PC-9 (cell line): Measurements from ENCODE around the gene TPRN. TPM values are rescaled to one million over a fixed set of nuclear protein-coding genes. Genes with fewer than 3 reads are reported as not detected.
A peak's percentile ranks its signal among the peaks of the same experiment; 100 is the strongest.

ENCODE experiments used
- BruUV-seq: library from RNA; stranded (reverse); fragments of 400-500 nt; replicated peaks from 2 replicates; lab custom pipeline; 2021; lab: Mats Ljungman, UMichigan
- CTCF ChIA-PET: fragments of 300-600 bp; sonication (Branson Sonifier 250); formaldehyde crosslinking; loops from one replicate; lab custom pipeline; 2022; ENCODE audit warnings: antibody characterized with exemption; lab: Charles Lee
- POLR2A ChIA-PET: fragments of 300-600 bp; sonication (Branson Sonifier 250); formaldehyde crosslinking; loops from one replicate; lab custom pipeline; 2022; ENCODE audit warnings: antibody characterized with exemption; ENCODE audit not compliant: unreplicated experiment; lab: Charles Lee
- DNase-seq, 2 experiments: peaks; one replicate each; pipeline versions ENCODE4 v3.0.0 to v3.0.0-alpha.2; 2015 to 2022; ENCODE audit warnings: mixed read lengths in 1 of 2
- H2AFZ ChIP-seq: fragments of 200-600 bp; sonication (generic); 2 replicates; pipeline ENCODE4 v1.8.1; 2017; ENCODE audit warnings: antibody characterized with exemption
- H3F3A ChIP-seq: fragments of 200-600 bp; sonication (generic); 2 replicates; pipeline ENCODE4 v1.8.1; 2017; ENCODE audit warnings: antibody characterized with exemption, mild to moderate bottlenecking, low read depth; ENCODE audit not compliant: insufficient read depth
- H3K27ac ChIP-seq: fragments of 200-600 bp; sonication (generic); 2 replicates; pipeline ENCODE4 v1.6.1; 2016; ENCODE audit warnings: mixed run types
- H3K27me3 ChIP-seq: fragments of 200-600 bp; sonication (generic); 2 replicates; pipeline ENCODE4 v1.6.1; 2016; ENCODE audit warnings: low read depth, mixed run types; ENCODE audit not compliant: insufficient read depth
- H3K36me3 ChIP-seq: fragments of 200-600 bp; sonication (generic); 2 replicates; pipeline ENCODE4 v1.6.1; 2016; ENCODE audit warnings: low read depth, mixed run types
- H3K4me1 ChIP-seq: fragments of 200-600 bp; sonication (generic); replicated peaks from 2 replicates; pipeline ENCODE4 v1.6.1; 2016; ENCODE audit warnings: mixed run types; ENCODE audit not compliant: insufficient read depth
- H3K4me2 ChIP-seq: fragments of 200-600 bp; sonication (generic); 2 replicates; pipeline ENCODE4 v1.6.1; 2017; ENCODE audit warnings: mixed run types
- H3K4me3 ChIP-seq: fragments of 200-600 bp; sonication (generic); 2 replicates; pipeline ENCODE4 v1.6.1; 2016; ENCODE audit warnings: mixed run types
- H3K79me2 ChIP-seq: fragments of 200-600 bp; sonication (generic); 2 replicates; pipeline ENCODE4 v1.6.1; 2017; ENCODE audit warnings: low read depth, mixed run types
- H3K9me2 ChIP-seq: fragments of 200-600 bp; sonication (generic); 2 replicates; pipeline ENCODE4 v1.8.1; 2017; ENCODE audit warnings: mild to moderate bottlenecking; ENCODE audit not compliant: insufficient read depth
- H3K9me3 ChIP-seq: fragments of 200-600 bp; sonication (generic); 2 replicates; pipeline ENCODE4 v1.8.1; 2016; ENCODE audit warnings: low read depth; ENCODE audit not compliant: insufficient read depth
- H4K20me1 ChIP-seq: fragments of 200-600 bp; sonication (generic); 2 replicates; pipeline ENCODE4 v1.8.1; 2017; ENCODE audit not compliant: insufficient read depth
- EZH2 ChIP-seq: fragments of 200-600 bp; sonication (generic); IDR thresholded peaks from 2 replicates; pipeline ENCODE4 v1.8.0; 2017; ENCODE audit warnings: antibody characterized with exemption, low read depth
- intact Hi-C: fragments of 100-400 bp; cut with micrococcal nuclease; formaldehyde crosslinking; loops from one replicate; pipeline ENCODE4 v1.10.0; 2022; ENCODE audit not compliant: unreplicated experiment
- total RNA-seq: library from RNA; stranded (reverse); gene quantifications from 2 replicates; pipeline ENCODE4 v1.2.3, GENCODE V29; 2021
- TF ChIP-seq, protein P1 (sequence below): fragments of 200-600 bp; sonication (generic); conservative IDR thresholded peaks from 2 replicates; pipeline ENCODE4 v1.6.1; 2017; ENCODE audit warnings: mixed run types, antibody characterized with exemption, mild to moderate bottlenecking, moderate library complexity

Gene TPRN
- total RNA-seq, 1 experiment from 2014 or later, result 61.8 TPM

DNA sequence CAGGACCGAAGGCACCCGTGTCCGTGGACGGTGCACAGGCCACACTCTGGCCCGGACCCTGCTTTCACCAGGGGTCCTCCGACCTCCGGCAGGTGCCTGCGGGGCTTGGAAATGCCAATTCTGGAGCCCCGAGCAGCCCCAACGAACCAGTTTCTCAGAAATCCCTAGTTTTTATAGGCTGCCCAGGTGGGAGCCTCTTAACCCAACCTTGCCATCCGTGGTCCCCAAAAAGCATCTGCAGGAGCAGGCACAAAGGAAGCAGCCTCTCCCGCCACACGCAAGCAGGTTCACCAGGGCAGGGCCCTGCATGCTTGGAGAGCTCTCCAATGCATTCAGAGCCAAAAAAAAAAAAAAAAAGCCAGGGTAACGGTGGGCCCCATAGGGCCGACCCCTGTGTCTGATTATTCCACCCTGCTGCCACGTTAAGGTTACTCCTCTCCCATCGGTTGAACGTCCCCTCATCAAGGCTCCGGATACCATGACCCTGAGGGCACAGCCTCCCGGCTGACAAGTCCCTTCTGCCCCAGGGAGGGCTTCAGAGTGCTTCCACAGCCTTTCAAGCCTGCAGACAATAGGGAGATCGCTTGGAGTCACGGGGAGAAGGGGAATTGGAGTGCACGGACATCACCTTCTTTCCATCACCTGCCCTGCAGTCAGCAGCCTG lies 796 bp upstream of the TPRN start:
- H2AFZ ChIP-seq, result no peak overlapping the region
- H4K20me1 ChIP-seq, result peaks cover 28% of the 10 kb centered on the region
- DNase-seq, result no peak
- no peaks in the 10 kb centered on the region for H3K9me3 ChIP-seq
- H3K9me2 ChIP-seq, result no peaks in the 10 kb centered on the region
- CTCF ChIA-PET, result interaction anchor here (0.5 to 0.9 kb wide), 6 partner anchors 13 to 82 kb away, joined by 3 to 11 read pairs (median 6); partner anchors contain the start of genes ANAPC2, RNF224 and SSNA1
- no peaks in the 10 kb centered on the region for H3K36me3 ChIP-seq
- H3K27me3 ChIP-seq, result no peaks in the 10 kb centered on the region
- TF ChIP-seq EZH2, result no peak
- TF ChIP-seq, protein P1, sequence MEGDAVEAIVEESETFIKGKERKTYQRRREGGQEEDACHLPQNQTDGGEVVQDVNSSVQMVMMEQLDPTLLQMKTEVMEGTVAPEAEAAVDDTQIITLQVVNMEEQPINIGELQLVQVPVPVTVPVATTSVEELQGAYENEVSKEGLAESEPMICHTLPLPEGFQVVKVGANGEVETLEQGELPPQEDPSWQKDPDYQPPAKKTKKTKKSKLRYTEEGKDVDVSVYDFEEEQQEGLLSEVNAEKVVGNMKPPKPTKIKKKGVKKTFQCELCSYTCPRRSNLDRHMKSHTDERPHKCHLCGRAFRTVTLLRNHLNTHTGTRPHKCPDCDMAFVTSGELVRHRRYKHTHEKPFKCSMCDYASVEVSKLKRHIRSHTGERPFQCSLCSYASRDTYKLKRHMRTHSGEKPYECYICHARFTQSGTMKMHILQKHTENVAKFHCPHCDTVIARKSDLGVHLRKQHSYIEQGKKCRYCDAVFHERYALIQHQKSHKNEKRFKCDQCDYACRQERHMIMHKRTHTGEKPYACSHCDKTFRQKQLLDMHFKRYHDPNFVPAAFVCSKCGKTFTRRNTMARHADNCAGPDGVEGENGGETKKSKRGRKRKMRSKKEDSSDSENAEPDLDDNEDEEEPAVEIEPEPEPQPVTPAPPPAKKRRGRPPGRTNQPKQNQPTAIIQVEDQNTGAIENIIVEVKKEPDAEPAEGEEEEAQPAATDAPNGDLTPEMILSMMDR, result no peak
- no TSS peak for BruUV-seq
- H3K79me2 ChIP-seq, result peaks cover 81% of the 10 kb centered on the region
- H3K4me3 ChIP-seq, result peak overlapping the region; percentile 81
- POLR2A ChIA-PET, result interaction anchor here (0.6 to 1.0 kb wide), 10 partner anchors 12 to 471 kb away, joined by 3 to 20 read pairs (median 5); partner anchors contain the start of genes ANAPC2, CYSRT1, RNF224 and SSNA1
- H3F3A ChIP-seq, result peaks cover 36% of the 10 kb centered on the region; the same call in 1 of the 2 replicates
- intact Hi-C loops, result loop anchor here (2.0 kb wide), 1 partner anchor 15 kb away; a partner anchor contains a TSS
- H3K27ac ChIP-seq, result no peak overlapping the region
- H3K4me1 ChIP-seq, result peaks cover 55% of the 10 kb centered on the region
- H3K4me2 ChIP-seq, result peak overlapping the region; percentile 98

GRCh38 chr9:137199411-137200121 lies 975 bp downstream of the TPRN start:
- peaks cover 78% of the 10 kb centered on the region for H3K79me2 ChIP-seq

DNA sequence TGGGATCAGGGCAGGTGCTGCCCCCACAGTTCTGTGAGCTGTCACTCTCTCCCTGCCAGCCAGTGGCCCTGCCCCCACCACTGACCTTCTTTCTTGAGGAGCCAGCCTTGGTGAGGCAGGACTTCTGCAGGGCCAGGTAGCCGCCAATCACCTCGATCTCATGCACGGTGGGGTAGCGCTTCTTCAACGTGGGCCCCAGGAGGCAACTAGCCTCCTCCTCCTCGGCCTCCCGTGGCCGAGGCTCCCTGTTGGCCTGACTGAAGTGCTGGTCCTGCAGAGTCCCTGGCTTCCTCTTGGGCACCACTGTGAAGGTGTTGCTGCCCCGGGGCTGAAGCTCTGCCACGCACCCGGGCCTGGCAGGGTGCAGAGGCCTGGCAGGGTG lies 1.6 kb downstream of the TPRN start:
- Histone ChIP-seq H3K27ac (no peak overlapping the region), H3K9me3 (no peaks in the 10 kb centered on the region), H3K4me2 (peak overlapping the region; percentile 82), H3K36me3 (no peaks in the 10 kb centered on the region), H3K4me3 (peak overlapping the region; percentile 64; the same call in 1 of the 2 replicates), H2AFZ (no peak overlapping the region), H3K4me1 (peaks cover 68% of the 10 kb centered on the region), H3F3A (peaks cover 39% of the 10 kb centered on the region; the same call in 1 of the 2 replicates), H3K27me3 (no peaks in the 10 kb centered on the region), H4K20me1 (peaks cover 47% of the 10 kb centered on the region), H3K79me2 (peaks cover 76% of the 10 kb centered on the region), H3K9me2 (no peaks in the 10 kb centered on the region)
- POLR2A ChIA-PET, result interaction anchor here (0.5 to 1.1 kb wide), 3 partner anchors 48 to 421 kb away, joined by 6 to 26 read pairs (median 23); no protein-coding TSS in a partner anchor
- intact Hi-C loops, result loop anchor here (1.0 to 2.0 kb wide), 2 partner anchors 24 to 70 kb away; no protein-coding TSS in a partner anchor
- TF ChIP-seq, protein P1, result no peak
- TF ChIP-seq EZH2, result no peak
- no TSS peak for BruUV-seq
- CTCF ChIA-PET, result no interaction called here
- peak in 1 of 2 experiments; percentile 44 for DNase-seq

More at GRCh38 chr9:137199411-137200121, 975 bp downstream of the TPRN start:
- Histone ChIP-seq H3K4me3 (peak overlapping the region; percentile 64), H3K27me3 (no peaks in the 10 kb centered on the region), H2AFZ (no peak overlapping the region), H3F3A (peaks cover 45% of the 10 kb centered on the region; the same call in 1 of the 2 replicates), H3K27ac (no peak overlapping the region), H3K9me2 (no peaks in the 10 kb centered on the region), H4K20me1 (peaks cover 43% of the 10 kb centered on the region), H3K36me3 (no peaks in the 10 kb centered on the region), H3K4me1 (peaks cover 70% of the 10 kb centered on the region), H3K4me2 (peak overlapping the region; percentile 82), H3K9me3 (no peaks in the 10 kb centered on the region)
- TF ChIP-seq, protein P1, result no peak
- TF ChIP-seq EZH2, result no peak
- intact Hi-C loops, result loop anchor here (1.0 to 2.0 kb wide), 3 partner anchors 10 to 71 kb away; a partner anchor contains a TSS
- ChIA-PET CTCF (no interaction called here), POLR2A (interaction anchor here (0.6 kb wide), 1 partner anchor 69 kb away, joined by 6 read pairs; no protein-coding TSS in a partner anchor)
- no peak for DNase-seq
- TSS peak; percentile 10 for BruUV-seq
